GM21526 (cell line): Measurements from ENCODE around the gene PRIM1.
A peak's percentile ranks its signal among the peaks of the same experiment; 100 is the strongest.
"Not testable (repeated sequence)": the region's sequence is repeated elsewhere in the genome, so short reads cannot be mapped to it uniquely, and the experiment has no call there.

Source experiments
- ATAC-seq: cut with Tn5 transposase; IDR thresholded peaks from one replicate; pipeline ENCODE4 v1.9.1; 2021; ENCODE audit warnings: moderate library complexity; ENCODE audit not compliant: unreplicated experiment, low FRiP score

The PRIM1 gene

DNA sequence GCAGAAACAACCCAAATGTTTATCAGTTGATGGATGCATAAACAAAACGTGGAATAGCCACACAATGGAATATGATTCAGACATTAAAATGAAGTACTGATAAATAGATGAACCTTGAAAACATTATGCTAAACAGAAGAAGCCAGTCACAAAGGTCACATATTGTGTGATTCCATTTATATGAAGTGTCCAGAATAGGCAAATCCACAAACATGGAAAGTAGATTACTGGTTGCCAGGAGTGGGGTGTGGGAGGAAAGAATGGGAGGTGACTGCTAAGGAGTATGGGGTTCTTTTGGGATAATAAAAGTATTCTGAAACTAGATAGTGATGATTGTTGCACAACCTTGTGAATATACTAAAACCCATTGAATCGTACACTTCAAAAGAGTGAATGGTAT lies 9.7 kb upstream of the PRIM1 start:
- no peak for ATAC-seq

DNA sequence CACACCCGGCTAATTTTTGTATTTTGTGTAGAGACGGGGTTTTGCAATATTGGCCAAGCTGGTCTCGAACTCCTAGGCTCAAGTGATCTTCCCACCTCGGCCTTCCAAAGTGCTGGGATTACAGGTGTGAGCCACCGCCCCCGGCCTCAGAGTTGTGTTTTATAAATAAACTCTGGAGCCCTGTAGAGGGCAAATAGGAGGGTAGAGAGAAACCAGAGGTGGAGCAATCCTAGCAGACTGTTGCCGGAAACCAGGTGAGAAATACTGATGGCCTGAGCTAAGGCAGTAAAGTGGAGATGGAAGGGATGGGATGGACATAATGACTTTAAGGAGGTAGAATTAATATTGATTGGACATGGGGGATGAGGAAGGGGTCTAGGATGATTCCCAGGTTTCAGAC lies 8.3 kb upstream of the PRIM1 start:
- ATAC-seq: no peak

DNA sequence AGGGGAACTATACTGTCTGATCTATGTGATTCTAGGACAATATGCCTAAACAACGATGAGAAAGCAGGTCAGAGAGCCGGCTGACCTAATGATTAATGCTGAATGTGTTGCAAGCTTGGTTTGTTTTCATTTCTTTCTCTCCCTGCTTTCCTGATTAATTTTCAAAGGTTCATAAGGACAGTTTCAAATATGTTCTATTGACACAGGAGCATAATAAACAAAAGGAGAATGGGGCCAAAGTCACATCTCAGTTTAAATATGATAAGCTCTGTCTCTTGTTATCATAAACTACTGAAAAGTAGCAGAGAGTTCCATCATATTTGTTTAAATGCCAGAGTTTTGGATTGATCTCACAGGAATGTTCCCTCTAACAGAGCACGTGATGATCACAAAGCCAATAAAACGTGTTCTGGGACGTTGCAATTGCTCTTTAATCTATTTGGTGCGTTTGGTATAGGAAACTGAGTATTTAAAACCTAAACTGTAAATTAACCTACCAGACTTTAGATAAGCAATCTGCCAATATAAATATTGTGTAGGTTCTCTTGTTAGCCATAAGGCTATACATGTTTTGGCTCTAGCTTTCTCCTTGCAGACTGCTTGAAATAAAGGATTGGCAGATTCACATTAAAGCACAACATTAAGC lies 7.3 kb upstream of the PRIM1 start:
- no peak for ATAC-seq

DNA sequence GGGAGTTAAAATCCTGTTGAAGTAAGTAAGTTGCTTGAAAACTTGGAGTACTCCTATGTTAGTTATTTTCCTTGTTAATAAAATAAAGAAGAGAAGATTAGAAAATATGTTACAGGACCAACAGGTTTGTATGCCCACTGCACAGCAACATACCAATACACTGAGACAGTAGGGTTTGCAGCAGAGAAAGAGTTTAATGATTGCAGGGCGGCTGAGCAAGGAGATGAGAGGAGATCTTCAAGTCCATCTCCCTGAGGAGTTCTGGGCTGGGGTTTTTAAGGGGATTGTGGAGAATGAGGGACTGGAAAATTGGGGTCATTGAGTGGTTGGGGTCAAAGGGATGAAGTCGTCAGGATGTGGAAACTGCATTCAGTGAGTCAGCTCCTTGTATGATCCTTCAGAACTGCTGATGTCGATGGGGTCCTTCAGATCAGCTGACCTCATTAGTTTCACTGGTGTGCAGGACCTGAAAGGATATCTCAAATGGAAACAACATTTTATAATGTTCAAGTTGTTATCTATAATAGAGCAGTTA lies 6.7 kb upstream of the PRIM1 start:
- ATAC-seq: no peak

DNA sequence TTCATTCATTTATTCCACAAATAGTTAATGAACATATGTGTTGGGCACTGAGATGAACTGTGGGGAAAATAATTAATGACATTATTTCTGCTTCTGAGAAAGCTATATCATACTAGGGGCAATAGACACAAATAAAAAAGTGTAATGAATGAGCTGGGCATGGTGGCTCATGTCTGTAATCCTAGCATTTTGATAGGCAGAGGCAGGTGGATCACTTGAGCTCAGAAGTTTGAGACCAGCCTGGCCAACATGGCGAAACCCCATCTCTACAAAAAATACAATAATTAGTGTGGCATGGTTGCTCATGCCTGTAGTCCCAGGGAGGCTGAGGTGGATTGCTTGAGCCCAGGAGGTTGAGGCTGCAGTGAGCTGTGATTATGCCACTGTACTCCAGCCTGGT lies 5.8 kb upstream of the PRIM1 start:
- not testable (repeated sequence) for ATAC-seq

DNA sequence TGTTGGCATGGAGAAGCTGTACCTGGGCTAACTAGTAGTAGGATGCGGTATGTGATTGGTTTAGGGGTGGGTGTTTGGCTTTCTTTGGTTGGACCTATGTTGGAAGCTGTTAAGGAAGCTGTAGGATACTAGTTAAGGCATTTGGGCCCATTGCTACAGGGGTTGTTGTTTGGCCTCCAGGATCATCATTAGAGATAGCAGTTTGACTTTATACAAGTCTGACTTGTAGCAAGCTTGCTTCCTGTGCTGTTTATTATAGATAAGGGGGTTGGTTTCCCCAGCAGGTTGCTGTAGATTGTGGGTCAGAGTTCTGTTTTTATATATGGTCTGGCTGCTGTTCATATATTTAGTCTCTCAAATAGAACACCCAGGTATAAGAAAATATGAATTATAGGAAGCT lies 1.4 kb upstream of the PRIM1 start:
- no peak for ATAC-seq

DNA sequence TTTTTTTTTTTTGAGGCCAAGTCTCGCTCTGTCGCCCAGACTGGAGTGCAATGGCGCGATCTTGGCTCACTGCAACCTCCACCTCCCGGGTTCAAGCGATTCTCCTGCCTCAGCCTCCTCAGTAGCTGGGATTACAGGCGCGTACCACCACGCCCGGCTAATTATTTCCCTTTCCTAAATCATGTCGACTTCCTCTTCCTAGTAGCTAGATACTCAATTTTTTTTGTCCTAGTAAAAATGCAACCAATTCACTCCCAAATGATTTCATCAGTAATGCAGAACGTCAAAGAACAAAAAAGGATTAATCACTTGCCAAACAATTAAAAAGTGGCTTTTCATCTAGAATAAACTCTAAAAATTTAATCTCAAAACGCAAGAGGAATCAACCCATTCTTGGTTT lies 1.5 kb downstream of the PRIM1 start:
- ATAC-seq: not testable (repeated sequence)

DNA sequence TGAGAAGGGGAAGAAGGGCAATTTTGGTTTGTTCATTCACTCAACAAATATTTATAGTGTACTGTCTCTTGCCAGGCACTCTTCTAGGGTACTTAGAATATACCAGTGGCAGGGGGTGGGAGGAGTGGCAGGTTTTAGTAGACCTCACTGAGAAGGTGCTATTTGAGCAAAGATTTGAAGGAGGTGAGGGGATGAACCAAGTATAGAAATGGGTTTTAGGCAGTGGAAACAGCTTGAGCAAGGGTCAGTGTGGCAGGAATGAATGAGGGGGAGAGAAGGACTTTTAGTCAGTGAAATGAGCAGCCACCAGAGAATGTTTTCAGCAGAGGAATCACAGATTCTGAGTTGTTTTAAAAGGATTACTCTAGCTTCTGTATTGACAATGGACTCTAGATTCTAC lies 2.3 kb downstream of the PRIM1 start:
- no peak for ATAC-seq

DNA sequence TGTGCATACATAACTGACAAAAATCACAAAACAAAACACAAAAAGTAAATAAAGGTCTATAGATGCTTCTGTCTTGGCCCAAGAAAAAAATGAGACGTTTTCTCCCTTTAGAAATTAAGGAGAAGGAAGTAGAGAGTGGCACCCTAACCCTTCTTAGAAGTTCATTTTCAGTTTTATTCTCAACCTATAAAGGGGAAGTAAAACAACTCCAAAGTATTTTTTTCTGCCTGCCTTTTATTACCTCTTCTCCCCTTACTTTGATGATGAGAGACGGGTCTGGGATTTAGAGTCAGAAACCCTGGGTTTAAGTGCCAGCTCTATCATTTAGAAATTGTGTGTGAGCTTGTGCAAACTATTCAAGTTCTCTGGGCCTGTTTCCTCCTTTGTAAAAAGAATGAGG lies 2.8 kb downstream of the PRIM1 start:
- ATAC-seq: no peak

DNA sequence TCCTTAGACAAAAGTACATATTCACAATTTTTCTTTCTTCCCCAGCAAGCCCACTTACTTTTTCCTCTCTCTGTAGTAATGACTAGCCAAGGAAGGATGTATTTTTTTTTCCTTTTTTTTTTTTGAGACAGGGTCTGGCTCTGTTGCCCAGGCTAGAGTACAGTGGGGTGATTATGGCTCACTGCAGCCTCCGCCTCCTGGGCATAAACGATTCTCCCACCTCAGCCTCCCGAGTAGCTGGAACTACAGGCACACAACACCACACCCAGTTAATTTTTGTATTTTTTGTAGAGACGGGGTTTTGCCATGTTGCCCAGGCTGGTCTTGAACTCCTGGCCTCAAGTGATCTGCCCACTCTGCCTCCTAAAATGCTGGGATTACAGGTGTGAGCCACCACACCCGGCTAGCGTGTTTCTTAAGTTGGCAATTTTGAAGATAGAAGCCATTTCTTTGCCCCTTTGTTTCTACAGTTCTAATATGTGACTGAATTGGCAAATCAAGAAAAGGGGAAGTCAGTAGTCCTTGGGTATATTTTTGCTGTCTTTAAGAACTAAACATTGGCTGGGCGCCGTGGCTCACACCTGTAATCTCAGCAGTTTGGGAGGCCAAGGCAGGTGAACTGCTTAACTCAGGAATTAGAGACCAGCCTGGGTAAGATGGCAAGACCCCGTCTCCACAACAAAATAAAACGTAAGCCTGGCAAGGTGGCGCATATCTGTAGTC lies 23.8 kb downstream of the PRIM1 start:
- ATAC-seq: no peak

DNA sequence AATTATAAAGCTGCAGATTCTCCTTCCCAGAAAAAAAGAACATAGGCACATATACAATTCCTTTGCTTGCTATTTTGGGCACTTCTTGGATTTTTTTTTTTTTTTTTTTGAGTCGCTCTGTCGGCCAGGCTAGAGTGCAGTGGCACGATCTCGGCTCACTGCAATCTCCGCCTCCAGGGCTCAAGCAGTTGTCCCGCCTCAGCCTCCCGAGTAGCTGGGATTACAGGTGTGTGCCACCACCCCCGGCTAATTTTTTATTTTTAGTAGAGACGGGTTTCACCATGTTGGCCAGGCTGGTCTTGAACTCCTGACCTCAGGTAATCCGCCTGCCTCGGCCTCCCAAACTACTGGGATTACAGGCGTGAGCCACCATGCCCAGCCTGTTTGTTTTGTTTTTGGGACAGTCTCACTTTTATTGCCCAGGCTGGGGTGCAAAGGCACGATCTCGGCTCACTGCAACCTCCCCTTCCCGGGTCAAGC lies 25.9 kb downstream of the PRIM1 start:
- ATAC-seq: not testable (repeated sequence)

DNA sequence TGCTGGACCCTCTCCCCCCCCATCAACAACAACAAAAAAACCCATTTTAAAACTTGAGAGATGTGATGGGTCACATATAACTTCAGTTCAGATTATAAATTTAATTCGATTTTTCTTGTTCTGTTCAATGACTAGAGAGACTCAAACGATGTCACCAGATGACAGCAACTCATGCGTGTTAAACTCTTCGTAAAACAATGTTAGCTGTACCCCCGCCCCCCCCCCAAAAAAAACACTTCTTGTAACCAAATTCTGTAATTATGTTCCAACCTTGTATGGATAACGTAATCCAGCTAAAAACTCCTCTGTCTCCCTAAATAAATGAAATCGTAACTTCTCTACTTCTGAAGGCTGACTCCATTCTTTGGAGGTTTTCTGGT lies 26.4 kb downstream of the PRIM1 start:
- no peak for ATAC-seq

DNA sequence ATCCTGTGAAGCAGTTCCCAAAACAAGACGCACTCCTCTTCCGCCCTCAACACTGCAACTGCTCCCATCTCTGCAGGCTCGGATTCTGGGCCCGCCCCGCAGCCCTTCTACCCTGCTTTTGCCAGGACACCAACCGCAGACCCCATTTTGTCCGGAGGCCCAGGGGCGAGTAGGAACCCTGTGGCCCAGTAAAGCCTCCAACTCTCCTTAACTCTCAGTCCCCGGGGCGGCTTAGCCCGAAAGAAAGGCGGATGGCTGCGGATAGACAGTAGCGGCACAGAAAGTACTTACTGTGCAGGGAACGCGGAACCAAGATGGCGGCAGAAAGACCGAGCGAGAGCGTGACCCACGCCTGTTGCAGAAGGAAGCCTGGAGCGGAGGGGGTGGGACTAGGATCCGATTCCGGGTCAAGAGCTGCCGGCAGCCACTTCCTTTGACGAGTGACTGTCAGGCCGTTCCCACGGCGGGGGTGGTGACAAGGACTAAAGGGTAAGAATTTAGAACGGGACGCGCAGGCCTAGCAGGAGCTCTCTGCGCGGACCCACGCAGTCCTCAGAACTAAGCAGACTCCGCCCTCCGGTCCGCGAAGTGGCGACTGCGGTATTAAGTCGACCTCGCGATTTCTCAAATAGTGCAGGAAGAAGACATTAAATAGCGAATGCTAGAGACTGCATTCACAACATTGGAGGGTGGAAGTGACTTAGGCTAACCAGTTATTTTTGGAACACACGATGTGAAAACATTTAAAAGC lies 27.0 kb downstream of the PRIM1 start, which contains the start of gene NACA:
Gene NACA, minus strand, starts transcription at position 328 of the 751 bp plus-strand sequence. CDS start 778 bp downstream, outside the sequence.
- peak; percentile 87 for ATAC-seq

DNA sequence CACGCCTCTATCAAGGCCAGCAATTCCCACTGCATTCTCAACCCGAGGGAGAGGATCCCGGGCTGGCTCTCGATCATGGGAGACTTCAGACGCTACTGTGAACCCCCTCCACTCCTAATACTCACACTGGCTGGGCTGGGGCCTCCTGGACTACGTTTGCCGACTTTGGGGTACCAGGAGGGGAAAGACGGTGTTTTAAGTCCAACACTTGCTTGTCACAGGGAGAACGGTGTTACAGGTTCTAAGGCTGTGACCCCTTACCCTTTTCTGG lies 27.5 kb downstream of the PRIM1 start:
- ATAC-seq: peak; percentile 4

DNA sequence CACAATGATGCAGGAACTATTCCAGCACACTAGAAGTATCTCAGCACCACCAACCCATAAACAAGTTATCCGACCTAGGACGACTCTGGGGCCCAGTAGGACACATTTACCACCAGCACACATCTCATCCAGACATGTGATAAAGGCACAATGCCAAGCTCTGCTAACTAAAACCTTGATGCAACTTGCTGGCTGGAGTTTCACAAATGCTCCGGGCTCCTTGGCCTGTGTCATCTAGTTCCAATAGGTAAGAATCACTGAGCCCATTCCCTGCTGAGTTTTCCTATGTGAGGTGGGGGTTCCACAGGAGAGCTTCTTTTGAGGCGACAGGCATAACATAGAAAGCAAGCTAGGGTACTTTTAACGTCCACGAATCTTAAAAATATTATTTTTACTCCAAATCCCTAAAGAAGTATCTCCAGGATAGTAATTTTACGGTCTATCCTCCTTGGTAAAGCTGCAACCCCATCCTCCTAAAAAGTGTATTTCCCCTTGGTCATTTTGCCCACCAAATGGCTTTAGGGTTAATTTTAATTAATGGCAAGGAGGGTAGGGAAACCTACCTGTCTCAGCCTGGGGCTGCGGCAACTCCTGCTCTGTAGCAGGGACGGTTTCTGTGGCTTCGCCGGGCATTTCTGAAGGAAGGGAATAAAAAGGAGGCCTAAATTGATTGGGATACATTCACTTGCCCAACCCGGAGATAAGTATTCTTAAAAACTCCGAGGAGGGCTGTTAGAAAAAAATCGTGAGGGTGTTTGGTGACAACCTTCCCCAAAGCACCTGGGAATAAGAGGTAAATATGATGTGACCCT lies 28.0 kb downstream of the PRIM1 start:
- ATAC-seq: no peak

DNA sequence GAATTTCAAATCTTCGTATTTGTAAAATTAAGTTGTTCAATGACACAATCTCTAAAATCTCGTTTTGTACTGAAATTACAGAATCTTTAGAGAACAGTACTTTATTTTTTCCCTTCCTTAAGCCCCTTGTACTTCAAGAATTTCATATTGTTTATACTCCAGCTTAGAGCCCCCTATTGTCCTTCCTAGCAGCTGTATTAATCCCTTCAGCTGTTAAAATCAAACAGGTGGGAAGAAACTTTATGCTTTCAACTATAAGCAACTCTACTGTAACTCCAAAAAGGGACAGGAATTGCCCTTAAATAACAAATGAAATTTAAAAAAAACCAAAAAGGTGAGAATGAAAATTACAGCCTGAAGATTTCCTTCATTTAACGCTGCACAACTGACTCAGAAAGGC lies 28.8 kb downstream of the PRIM1 start:
- ATAC-seq: no peak

DNA sequence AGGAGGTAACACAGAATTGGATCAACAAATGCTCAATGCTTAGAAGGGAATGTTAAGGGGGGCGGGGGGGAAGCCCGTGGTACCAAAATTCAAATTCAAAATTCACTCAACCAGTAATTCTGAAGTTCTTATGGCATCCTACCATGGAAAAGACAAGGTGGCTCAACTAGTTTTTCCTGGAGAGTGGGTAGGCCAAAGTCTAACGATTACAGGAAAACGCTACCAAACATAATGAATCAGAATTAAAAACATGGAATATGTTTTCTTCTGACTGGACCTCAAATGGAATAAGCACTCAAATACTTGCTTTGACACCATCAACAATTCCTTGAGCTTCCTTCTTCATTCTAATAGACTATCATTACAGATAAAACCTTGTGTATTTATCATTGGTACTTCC lies 29.3 kb downstream of the PRIM1 start:
- no peak for ATAC-seq

DNA sequence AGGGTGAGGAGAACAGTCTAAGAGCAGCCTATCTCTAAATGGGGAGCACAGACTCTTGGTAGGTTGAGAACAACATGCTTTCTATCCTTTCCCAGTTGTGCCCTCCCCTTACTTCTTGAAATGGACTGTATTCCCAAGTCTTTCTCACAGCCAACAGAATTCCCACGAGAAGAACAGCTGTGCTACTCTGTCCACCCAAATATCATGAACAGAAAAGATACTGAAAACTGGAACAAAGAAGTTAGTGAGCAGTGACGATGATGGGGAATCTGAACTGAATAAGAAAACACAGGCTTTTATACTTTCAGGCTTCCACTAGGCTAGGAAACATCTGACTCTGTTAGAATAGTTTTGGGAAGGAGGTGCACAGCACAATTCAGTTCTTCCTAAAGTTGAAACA lies 30.4 kb downstream of the PRIM1 start:
- ATAC-seq: no peak

DNA sequence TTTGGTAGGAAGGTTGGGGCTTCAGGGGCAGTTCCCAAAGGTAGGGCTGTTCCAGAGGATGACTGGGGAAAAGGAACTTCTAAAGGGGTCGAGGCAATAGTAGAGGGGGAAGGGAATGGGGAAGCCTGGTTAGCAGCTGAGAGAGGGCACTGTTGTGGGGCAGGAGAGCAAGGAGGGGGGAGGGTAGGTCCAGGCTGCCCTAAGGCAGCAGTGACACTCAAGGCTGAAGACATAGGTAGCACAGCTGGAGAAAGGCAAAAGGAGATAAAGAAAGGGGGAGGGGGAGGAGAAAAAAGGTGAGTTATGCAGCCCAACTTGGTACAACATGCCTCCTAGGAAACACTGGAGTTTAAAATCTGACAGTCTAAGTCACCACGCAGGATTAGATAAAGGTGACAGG lies 30.9 kb downstream of the PRIM1 start:
- no peak for ATAC-seq

DNA sequence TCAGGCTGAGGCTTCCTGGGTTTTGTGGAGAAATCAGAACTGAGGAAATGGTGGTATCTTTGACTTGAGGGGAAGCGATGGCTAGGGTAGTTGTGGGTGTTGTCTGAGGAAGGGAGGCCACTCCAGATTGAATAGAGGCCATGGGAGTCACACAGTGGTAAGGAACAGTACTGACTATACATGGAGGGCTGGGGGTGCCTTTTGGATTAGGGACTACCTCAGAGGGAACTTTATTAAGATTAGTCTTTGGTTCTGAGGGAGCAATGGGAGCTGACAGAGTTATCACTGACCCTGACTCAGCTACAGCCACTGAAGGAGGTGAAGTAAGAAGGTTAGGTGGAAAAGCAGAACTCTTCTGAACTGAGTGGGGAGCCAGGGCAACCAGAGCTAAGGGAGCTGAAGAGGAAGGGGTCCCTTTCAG lies 31.4 kb downstream of the PRIM1 start:
- ATAC-seq: no peak

DNA sequence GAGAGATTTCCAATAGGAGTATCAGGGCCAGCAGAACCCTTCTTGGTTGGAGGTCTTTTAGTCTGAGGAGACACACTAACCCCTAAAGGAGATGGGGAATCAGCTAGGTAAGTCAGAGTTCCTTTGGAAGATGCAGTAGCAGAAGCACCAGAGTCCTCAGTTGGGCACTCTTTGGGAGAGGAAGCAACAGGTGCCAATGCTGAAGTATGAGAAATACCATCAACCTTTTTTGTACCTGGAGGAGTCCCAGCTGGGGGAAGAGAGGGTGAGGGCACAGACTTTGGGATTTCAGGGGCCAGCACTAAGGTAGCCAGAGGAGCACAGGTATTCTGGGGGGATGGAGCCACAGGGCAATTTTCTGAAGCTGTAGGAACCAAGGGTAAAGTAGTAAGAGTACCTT lies 33.1 kb downstream of the PRIM1 start:
- no peak for ATAC-seq
